Right renal cortex interstitium (tissue), 3 donors: ENCODE results near the gene APBA2. TPM values are rescaled to one million over a fixed set of nuclear protein-coding genes. Genes with fewer than 3 reads are reported as not detected.

Source experiments
- DNase-seq, 3 donors: peaks; one replicate each; pipeline ENCODE4 v3.0.0-alpha.2; 2013; ENCODE audit warnings: low read depth in 3 of 3, low spot score in 2 of 3
- polyA plus RNA-seq, 3 donors: library from polyadenylated mRNA; unstranded; fragments of 120-200 nt; gene quantifications; one replicate each; pipeline ENCODE4 v1.2.1, GENCODE V29; 2013; ENCODE audit not compliant: insufficient read length in 3 of 3

The APBA2 gene
- polyA plus RNA-seq, 3 donors: 10.8 to 12.0 (median 11.8) TPM

DNA sequence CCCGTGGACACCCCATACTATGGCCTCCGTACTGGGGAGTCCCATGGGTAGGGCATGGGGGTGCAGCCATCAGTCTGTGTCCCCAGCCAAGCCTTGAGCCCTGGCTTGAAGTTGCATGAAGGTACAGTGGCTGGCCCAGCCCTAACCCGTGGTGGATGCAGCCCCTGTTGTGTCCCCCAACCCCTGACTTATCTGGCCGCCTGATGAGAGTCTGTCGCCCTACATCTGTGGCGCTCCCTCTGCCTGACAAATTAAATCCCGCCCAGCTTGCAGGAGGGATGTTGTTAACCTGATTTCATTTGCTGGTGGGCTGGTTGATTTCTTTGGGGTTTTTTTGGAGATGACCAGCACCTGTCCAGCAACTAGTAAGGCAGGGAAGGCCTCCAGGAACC, 186.1 kb downstream of the APBA2 start:
- no peak for DNase-seq

DNA sequence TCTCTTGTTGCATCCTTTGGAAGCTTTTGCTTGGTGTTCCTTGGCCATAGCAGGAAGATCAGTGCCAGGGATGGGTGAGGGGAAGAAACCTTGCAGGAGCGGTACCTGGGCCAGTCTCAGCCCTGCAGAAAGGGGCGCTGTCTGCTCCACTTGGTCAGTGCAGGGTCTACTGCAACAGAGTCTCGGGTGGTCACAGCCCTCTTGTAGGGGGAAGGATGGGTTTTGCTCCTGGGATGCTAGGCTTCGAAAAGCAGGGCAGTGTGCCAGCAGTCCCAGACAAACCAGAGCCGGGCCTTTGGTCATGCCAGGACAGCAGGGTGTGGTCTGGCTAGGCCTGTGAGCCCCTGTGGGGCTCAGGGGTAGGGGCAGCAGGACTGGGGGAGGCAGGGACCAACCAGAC, 186.7 kb downstream of the APBA2 start:
- DNase-seq: no peak

DNA sequence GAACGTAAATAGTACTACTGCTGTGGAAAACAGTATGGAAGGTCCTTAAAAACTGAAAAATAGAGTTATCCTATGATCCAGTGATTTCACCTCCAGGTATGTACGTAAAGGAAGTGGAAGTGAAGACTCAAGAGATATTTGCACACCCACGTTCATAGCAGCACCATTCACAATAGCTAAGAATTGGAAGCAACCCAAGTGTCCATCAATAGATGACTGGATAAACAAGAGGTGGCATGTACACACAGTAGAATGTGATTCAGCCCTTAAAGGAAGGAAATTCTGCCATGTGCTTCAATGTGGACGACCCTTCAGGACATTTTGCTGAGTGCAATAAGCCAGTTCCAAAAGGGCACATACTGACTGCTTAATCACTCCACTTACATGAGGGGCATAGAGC, 188.3 kb downstream of the APBA2 start:
- DNase-seq: no peak

DNA sequence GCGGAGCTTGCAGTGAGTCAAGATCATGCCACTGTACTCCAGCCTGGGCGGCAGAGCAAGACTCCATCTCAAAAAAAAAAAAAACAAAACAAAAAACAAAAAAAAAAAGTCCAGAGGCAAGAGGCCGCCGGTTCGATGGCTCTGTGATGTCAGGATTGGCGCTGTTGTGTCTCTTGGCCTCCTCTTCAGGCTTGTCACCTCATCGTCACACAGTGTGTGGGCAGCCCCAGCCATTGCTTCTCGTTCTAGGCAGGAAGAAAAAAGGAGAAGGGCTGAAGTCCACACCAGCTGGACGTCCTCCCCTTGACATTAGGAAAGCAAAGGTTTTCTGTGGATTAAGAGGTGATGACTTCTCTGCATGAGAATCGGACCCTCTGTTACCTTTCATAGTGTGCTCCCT, 192.8 kb downstream of the APBA2 start:
- no peak for DNase-seq

DNA sequence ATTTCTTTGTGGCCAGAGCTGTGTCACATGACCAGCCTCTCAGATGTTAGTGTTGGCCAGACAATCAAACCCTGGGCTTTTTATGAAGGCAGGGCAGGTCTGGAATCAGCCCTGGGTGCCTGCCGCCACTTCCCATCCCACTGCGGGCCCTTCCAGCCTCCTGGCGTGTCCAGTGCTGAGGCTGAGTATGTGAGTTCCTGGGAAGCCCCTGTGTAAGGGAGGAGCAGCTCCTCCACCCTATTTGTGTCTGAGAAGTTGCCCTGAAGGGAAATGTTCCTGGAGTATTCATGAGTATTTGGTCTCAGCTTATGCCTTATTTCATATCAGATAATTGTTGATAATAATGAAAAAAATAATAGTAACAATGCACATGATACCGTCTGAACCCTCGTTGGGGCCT, 193.7 kb downstream of the APBA2 start:
- DNase-seq: no peak

DNA sequence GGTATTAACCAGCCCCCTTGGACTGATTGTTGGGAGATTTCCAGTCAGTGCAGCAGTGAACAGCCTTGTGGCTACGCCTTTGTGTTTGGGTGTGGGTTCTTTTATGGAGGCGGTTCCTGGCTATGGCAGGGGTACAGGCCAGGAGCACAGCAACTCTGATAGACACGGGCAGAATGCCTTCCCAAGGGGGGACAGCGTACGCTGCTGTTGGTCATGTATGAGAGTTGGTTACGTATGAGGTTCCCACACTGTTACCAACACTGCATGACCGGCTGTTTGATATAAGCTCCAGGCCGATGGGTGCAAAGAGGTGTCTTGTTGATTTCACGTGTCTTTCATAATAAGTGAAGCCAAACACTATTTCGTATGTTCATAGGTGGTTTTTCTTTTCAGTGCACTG, 196.0 kb downstream of the APBA2 start:
- no peak for DNase-seq

DNA sequence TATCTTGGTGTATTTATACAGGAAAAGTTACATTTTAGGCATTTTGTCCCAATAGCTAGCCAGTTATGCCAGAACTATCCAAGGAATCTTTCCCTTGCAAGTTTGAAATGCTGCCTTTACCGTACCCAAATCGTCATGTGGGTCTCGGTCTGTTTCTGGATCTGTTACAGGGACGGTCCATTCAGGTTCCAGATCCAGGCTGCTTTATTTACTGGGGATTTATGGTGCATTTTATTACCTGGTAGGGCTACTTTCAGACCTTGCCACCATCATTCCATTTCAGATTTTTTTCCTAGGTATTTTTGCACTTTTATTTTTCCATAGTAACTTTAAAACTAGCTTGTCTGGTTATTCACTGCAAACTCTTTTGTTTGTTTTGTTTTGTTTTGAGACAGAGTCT, 197.4 kb downstream of the APBA2 start:
- no peak for DNase-seq

DNA sequence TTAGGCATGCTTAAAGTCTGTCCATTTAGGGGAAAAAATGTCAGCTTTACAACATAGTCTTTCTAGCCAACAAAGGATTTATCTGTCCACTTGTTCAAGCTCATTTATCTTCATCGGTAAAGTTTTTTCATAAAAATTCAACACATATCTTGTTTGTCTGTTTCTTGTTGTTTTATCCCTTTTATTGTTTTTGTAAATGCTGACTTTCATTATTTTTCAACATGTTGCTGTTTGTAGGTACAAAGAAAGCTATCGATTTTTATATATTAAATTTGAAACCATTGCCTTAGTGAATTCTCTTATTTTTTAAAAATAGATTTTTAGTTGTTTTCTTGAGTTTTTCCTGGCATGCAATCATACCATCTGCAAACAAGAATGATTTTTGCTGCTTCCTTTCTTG, 198.1 kb downstream of the APBA2 start:
- DNase-seq: no peak

DNA sequence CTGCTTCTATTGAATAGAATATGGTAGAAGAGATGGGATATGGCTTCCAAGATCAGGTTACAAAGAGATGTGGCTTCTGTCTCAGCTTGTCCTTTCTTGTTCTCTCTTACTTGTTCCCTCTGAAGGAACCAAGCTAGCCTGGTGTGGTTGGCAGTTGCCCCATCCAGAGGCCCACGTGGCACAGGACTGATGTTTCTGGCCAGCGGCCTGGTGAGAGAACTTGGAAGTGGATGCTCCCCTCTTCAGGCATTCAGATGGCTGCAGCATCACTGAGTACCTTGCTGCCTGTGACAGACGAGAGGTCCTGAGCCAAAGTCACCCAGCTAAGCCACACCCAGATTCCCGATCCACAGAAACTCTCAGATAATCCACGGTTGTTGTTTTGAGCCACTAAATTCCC, 200.2 kb downstream of the APBA2 start:
- no peak for DNase-seq

DNA sequence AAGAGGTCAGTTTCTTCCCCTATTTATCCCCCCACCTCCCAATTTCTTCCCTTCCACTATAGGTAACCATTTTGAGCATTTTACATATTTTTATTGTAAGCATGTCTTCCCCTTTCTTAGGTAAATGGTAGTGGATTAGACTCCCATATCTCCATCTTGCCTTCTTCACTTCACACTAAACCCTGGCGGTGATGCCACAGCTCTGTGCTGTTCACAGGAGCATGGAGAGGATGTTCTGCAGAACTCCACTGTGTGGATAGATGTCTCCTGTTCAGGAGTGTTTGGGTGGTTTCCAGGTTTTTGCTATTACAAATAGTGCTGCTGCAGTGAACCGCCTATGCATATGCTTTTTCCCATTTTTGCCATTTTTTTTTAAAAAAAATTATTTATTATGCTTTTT, 201.1 kb downstream of the APBA2 start:
- no peak for DNase-seq

DNA sequence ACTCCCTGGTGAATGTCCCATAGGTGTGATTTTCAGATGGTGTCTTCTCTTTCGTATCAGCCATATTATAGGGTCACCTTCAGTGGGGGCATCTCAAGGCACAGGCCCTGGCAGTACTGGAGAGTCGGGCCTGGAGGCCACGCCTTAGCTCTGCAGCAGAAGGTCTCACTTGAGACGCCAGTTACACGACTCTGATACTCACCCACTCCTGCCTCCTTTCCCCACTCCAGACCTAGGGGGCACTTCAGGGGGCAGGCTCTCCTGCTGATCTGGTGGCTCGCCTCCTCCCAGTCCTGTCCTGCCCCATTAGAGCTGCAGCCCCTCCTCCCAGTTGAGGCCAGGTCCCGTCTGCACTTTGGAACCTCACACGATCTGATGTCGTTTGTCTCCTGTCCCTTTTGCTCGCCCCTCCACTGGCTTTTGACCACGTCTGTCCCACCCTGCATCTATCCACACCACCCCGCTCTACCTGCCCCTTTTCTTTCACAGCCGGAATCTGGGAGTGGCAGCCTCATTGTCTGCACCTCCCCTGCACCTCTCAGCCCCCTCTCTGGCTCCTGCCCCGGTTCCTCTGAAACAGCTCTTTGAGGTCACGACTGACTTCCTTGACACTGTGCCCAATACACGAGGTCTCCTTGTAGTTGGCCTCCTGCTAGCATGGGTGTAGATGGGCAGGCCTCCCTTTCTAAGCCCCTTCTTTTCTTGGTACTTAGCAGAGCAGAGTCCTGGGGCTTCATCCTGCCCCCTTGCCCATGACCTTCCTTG, 201.9 kb downstream of the APBA2 start:
- no peak for DNase-seq

DNA sequence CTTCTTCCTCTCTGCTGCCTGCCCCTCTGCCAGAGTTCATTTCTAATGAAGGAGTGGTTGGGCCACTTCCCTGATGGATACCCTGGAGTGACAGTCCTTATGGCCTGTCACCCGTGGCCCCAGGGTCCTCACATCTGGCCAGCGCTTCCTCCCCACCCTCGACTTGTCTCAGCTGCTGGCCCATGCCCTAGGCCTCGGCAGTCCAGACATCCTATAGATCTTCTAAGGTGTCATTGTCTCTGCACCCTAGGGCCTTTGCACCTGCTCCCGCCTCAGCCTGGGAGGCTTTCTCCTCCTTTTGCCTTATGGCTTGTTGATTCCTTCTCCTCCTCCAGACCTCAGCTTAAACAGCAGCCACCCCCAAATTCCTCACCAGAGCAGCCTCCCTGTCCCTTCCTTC, 202.9 kb downstream of the APBA2 start:
- DNase-seq: no peak

DNA sequence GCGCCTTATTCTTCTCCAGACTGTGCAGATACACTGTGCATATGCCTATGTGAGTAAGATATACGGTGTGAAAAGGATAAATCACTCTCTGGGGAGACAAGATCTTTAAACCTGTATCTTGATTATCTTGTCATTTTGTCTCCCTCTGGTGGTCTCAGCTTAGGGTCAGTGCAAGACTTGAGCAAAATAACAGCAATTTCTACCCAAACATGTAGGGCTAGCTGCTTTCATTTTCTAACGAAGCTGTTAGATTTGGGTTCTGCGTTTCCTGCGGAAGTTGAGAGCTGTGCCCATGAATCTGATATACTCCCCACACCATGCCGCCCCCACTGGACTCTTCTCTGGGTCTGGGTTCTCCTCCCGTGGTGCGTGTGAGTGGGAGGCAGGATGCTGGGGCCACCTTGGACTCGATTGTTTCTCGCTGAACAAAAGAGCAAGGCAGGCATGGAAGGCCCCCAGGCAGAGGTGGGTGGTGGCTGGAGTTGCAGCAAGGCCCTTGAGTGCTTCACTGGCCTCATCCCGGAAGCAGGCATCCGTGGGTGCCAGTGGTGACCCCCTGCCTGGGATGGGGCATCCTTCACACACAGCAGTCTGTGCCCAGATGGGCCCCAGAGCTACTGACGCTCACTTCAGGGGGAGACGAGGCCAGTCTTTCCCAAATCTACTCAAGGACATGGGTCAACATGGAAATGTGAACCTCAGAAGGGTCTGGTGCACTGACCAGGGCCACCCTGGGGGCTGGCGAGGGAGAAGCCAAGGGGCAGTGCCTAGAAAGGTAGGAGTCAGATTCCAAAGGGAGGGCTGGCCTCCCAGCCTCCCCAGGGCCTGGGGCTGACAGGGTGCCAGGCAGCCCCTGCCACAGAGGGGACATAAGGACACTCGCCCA, 204.2 kb downstream of the APBA2 start:
- no peak for DNase-seq

DNA sequence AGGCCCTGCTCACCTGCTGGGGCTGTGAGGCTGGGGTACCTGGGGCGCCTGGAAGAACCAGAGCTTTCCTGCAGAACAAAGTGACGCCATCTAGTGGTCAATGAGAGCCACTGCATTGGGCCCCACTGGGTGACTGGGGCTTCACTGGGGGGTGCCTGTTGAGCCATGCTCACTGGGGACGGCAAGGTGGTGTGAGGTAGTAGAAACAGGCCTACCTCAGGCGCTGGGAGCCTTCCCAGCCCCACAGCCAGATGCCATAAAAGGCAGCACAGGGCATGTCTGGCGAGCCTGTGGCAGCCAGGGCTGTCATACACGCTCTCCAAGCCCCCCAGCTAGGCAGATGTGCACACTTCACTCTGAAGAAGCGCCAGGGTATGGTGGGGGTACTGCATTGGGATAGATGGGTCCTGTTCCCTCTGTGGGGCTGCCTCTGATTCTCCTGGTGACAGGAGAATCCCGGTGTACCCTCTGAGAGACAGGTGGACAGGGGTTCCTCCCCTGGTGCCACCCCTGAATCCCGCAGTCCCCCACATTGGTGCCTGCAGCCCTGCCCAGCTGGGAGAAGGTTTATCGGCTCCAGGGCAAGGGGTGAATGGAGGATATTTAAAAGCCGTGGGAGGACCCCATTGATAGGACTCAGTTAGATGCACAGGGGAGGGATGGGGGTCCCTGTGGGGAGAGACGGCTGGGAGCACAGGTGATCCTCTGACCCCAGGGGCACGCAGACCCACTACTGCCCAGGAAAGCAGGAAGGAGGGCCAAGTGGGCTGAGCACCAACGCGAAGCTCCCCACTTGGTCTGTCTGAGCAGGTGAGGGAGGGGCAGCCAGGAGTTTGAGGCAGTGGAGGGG, 205.1 kb downstream of the APBA2 start:
- no peak for DNase-seq

DNA sequence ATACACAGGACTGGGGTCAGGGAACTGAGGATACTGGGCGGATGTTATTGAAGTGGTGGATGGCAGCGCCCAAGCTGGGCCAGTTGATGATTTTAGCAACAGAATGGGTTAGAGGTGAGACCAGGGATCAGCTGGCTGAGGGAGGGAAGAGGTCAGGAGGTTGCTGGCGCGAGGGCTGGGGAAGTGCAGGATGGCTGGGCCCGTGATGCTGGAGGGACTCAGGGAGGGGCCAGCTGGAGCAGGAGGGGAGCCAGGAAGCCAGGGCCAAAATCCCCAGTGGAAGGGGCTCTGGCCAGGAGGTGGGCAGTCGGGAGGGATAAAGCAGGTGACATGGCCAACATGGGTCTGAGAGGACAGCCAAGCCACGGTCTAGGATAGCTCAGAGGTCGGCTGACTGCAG, 205.9 kb downstream of the APBA2 start:
- no peak for DNase-seq

DNA sequence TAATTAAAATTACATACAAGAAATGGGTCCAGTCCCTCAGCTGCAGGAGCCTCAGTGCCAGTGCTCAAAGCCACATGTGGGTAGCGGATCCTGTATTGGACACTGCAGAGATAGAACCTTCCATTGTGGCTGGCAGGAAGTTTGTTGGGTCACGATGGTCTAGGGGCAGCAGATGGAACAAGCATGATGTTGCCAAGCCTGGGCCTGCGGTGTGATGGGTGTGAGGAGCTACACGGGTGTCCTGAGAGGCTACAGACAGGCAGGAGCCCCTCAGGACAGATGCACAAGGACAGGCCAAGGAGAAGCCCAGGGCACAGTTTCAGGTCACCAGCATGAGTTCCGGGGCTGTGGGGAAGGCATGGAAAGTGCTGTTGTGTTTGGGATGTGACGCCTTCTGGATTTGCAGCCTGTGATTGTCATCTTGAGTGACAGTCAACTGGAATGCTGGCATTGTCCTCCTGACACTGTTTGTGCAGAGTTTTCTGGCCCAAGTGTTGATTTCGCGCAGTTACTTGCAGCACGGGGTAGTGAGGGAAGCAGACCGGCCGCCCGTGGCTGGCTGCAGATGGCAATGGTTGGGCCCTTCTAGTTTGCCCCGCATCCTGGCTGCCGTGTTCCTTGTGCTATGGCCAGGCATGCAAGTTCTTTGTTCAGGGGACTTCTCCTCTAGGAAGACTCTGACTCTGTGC, 206.7 kb downstream of the APBA2 start:
- no peak for DNase-seq

DNA sequence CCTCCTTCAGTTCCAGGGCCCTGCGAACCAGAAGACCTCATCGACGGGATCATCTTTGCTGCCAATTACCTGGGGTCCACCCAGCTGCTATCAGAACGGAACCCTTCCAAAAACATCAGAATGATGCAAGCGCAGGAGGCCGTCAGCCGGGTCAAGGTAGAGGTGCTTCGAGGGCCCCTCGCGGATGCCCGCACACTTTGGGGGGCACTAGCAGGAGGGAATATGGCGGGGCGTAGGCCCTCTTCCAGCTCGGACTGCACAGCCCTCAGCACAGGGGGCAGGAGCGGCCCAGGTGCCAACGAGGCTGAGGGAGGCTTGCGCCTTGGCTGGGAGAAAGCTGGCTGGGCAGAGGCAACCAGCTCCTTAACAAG, 207.3 kb downstream of the APBA2 start:
- DNase-seq: no peak

DNA sequence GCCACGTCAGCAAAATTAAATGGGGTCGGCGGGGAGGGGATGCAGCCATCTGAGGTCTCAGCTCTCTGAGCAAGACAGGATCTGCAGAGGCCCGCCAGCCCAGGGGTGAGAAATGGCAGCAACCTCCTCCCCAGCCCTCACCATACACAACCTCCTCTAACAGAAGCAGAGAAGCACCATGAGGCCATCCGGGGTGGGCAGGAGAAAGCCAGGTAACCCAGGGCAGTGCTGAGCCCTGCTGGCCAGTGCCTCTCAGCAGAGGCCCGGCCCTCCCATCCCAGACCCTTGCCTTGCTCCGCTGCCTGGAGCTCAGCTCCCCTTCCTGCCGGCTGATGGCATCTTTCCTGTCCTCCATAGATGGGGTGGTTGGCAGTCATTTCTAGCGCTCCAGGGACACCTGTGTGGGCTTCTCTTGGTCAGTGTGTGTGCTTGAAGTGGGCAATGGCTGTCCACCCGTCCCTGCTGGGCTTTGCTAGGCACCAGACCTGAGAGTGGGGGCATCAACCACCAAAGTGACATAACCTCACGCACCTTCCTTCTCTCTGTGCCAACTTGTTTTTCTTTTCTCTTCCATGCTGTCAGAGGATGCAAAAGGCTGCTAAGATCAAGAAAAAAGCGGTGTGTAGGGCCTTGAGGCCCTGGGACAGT, 208.0 kb downstream of the APBA2 start:
- DNase-seq: no peak

DNA sequence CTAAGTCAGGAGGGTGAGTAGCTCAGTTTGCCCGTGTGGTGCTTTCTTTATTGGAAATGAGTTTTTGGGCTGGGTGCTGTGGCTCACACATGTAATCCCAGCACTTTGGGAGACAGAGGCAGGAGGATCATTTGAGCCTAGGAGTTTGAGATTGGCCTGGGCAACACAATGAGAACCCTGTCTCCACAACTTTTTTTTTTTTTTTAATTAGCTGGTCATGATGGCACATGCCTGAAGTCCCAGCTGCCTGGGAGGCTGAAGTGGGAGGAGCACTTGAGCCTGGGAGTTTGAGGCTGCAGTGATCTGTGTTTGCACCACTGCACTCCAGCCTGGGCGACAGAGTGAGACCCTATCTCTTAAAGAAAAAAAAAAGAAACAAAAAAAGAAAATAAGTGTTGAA, 208.9 kb downstream of the APBA2 start:
- no peak for DNase-seq

DNA sequence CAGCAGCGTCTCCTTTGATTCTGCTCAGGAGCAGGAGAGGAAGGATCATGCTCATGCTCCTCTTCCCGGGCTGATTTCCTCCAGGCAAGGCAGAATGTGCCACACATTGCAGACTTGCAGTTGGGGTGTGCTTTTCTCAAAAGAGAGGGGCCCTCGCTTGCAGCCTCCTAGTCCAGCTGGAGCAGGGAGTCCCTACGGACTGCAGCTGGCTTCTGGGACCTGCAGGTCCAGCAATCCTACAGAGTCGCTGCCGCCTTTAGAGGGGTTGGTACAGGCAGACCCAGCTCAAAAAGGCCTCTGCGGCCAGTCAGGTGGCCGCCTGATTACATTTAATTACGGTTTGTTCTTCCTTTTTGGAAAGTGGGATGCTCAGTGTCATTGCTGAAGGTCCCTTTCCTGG, 210.0 kb downstream of the APBA2 start:
- DNase-seq: no peak
